IMR-90 (cell line): ENCODE data around the gene SMARCD2. TPM values are rescaled to one million over a fixed set of nuclear protein-coding genes. Genes with fewer than 3 reads are reported as not detected.

Experiments
- ATAC-seq: fragments of 200-7000 bp; cut with Tn5 transposase; 2 replicates; pipeline ENCODE4 v1.9.1; 2020; ENCODE audit warnings: low read depth, mild to moderate bottlenecking, moderate library complexity
- BruUV-seq: library from RNA; stranded (reverse); fragments of 400-500 nt; replicated peaks from 2 replicates; lab custom pipeline; 2021; lab: Mats Ljungman, UMichigan
- CTCF ChIA-PET: fragments of 300-600 bp; formaldehyde crosslinking; extraction: SDS; loops from one replicate; lab custom pipeline; 2021; ENCODE audit warnings: antibody characterized with exemption; lab: Yijun Ruan, JAX
- POLR2A ChIA-PET: fragments of 300-600 bp; sonication (Branson Sonifier 250); formaldehyde crosslinking; loops from one replicate; lab custom pipeline; 2022; ENCODE audit warnings: antibody characterized with exemption; ENCODE audit not compliant: unreplicated experiment; lab: Charles Lee
- DNase-seq: peaks from one replicate; pipeline ENCODE4 v3.0.0; 2013
- H2AFZ ChIP-seq: replicated peaks from 2 replicates; pipeline ENCODE3; 2013; ENCODE audit warnings: low read length, mild to moderate bottlenecking; ENCODE audit not compliant: poor library complexity
- H2AK5ac ChIP-seq: 2 replicates; pipeline ENCODE4 v1.6.1; 2013; ENCODE audit warnings: low read depth, low read length, inconsistent platforms
- H2AK9ac ChIP-seq: replicated peaks from 2 replicates; pipeline ENCODE3; 2013; ENCODE audit warnings: mild to moderate bottlenecking, low read depth, low read length, moderate library complexity; ENCODE audit not compliant: poor library complexity
- H2BK120ac ChIP-seq: 2 replicates; pipeline ENCODE4 v1.6.1; 2013; ENCODE audit warnings: low read depth, low read length, inconsistent platforms
- H2BK15ac ChIP-seq: 3 replicates; pipeline ENCODE4 v1.6.1; 2013; ENCODE audit warnings: low read depth, low read length, inconsistent platforms
- H2BK20ac ChIP-seq: 2 replicates; pipeline ENCODE4 v1.6.1; 2013; ENCODE audit warnings: low read depth, mild to moderate bottlenecking, inconsistent platforms, low read length, moderate library complexity
- H2BK5ac ChIP-seq: 2 replicates; pipeline ENCODE4 v1.6.1; 2013; ENCODE audit warnings: mild to moderate bottlenecking, low read depth, low read length, inconsistent platforms; ENCODE audit not compliant: poor library complexity, severe bottlenecking
- H3K14ac ChIP-seq: replicated peaks from 2 replicates; pipeline ENCODE4 v1.6.1; 2013; ENCODE audit warnings: low read depth, low read length, inconsistent platforms
- H3K18ac ChIP-seq: 2 replicates; pipeline ENCODE4 v1.6.1; 2013; ENCODE audit warnings: low read depth, low read length, control low read depth
- H3K23ac ChIP-seq: 2 replicates; pipeline ENCODE4 v1.6.1; 2013; ENCODE audit warnings: low read depth, low read length, inconsistent platforms
- H3K27ac ChIP-seq: 2 replicates; pipeline ENCODE4 v1.5.1; 2013; ENCODE audit warnings: mild to moderate bottlenecking, control low read depth, low read length; ENCODE audit not compliant: insufficient read depth
- H3K27me3 ChIP-seq: 2 replicates; pipeline ENCODE4 v1.6.1; 2013; ENCODE audit warnings: low read length; ENCODE audit not compliant: control insufficient read depth, insufficient read depth
- H3K36me3 ChIP-seq: 2 replicates; pipeline ENCODE4 v1.6.1; 2013; ENCODE audit warnings: low read length, mixed read lengths; ENCODE audit not compliant: control insufficient read depth, insufficient read depth
- H3K4ac ChIP-seq: 2 replicates; pipeline ENCODE4 v1.6.1; 2013; ENCODE audit warnings: low read depth, low read length, inconsistent platforms
- H3K4me1 ChIP-seq: 2 replicates; pipeline ENCODE4 v1.6.1; 2013; ENCODE audit warnings: low read length, mixed read lengths; ENCODE audit not compliant: control insufficient read depth, insufficient read depth
- H3K4me2 ChIP-seq: 2 replicates; pipeline ENCODE4 v1.6.1; 2013; ENCODE audit warnings: low read depth, mild to moderate bottlenecking, control low read depth, low read length, moderate library complexity
- H3K4me3 ChIP-seq: 2 replicates; pipeline ENCODE4 v1.5.1; 2013; ENCODE audit warnings: low read depth, mild to moderate bottlenecking, control low read depth, low read length, moderate library complexity; ENCODE audit not compliant: insufficient read depth
- H3K56ac ChIP-seq: 2 replicates; pipeline ENCODE4 v1.6.1; 2013; ENCODE audit warnings: low read length, inconsistent platforms; ENCODE audit not compliant: insufficient read depth; ENCODE audit errors: extremely low read depth
- H3K79me1 ChIP-seq, 2 experiments: 2 replicates each; pipeline ENCODE4 v1.6.1; 2013; ENCODE audit warnings: low read length in 2 of 2, inconsistent platforms in 1 of 2, low read depth in 1 of 2
- H3K9ac ChIP-seq: 2 replicates; pipeline ENCODE4 v1.6.1; 2013; ENCODE audit warnings: low read depth, low read length, control low read depth
- H3K9me1 ChIP-seq: 2 replicates; pipeline ENCODE4 v1.6.1; 2013; ENCODE audit warnings: low read length, inconsistent platforms; ENCODE audit not compliant: insufficient read depth
- H3K9me3 ChIP-seq: 2 replicates; pipeline ENCODE4 v1.6.1; 2013; ENCODE audit warnings: low read length; ENCODE audit not compliant: control insufficient read depth, insufficient read depth
- H4K20me1 ChIP-seq: 2 replicates; pipeline ENCODE4 v1.6.1; 2013; ENCODE audit warnings: low read length, inconsistent platforms; ENCODE audit not compliant: insufficient read depth
- H4K5ac ChIP-seq: 2 replicates; pipeline ENCODE4 v1.6.1; 2013; ENCODE audit warnings: mild to moderate bottlenecking, low read depth, low read length, control low read depth
- H4K8ac ChIP-seq, 2 experiments: 2 replicates each; pipeline ENCODE4 v1.6.1; 2013; ENCODE audit warnings: low read depth in 2 of 2, low read length in 2 of 2, control low read depth in 1 of 2, inconsistent platforms in 1 of 2
- H4K91ac ChIP-seq: 2 replicates; pipeline ENCODE4 v1.6.1; 2013; ENCODE audit warnings: low read depth, low read length, inconsistent platforms; ENCODE audit not compliant: insufficient read depth
- BHLHE40 ChIP-seq: fragments of 150-350 bp; IDR thresholded peaks from 2 replicates; pipeline ENCODE4 v1.6.1; 2016; ENCODE audit warnings: mild to moderate bottlenecking, low read depth, low read length
- CEBPB ChIP-seq: IDR thresholded peaks from 2 replicates; pipeline ENCODE4 v1.6.1; 2012; ENCODE audit warnings: low read depth, low read length, improper control_type of control experiment
- FOS ChIP-seq: fragments of 150-350 bp; IDR thresholded peaks from 2 replicates; pipeline ENCODE4 v1.6.1; 2016; ENCODE audit warnings: low read depth, low read length
- MAFK ChIP-seq: IDR thresholded peaks from 2 replicates; pipeline ENCODE4 v1.6.1; 2012; ENCODE audit warnings: low read depth, low read length, improper control_type of control experiment
- MAZ ChIP-seq: IDR thresholded peaks from 2 replicates; pipeline ENCODE4 v1.6.1; 2012; ENCODE audit warnings: low read depth, mild to moderate bottlenecking, low read length, improper control_type of control experiment, moderate library complexity, borderline replicate concordance
- MXI1 ChIP-seq: IDR thresholded peaks from 2 replicates; pipeline ENCODE4 v1.6.1; 2012; ENCODE audit warnings: low read depth, mild to moderate bottlenecking, low read length, moderate library complexity, borderline replicate concordance
- NFE2L2 ChIP-seq: fragments of 150-350 bp; IDR thresholded peaks from 2 replicates; pipeline ENCODE4 v1.6.1; 2016; ENCODE audit warnings: low read depth, mild to moderate bottlenecking, low read length
- POLR2A ChIP-seq: IDR thresholded peaks from 2 replicates; pipeline ENCODE4 v1.6.1; 2012; ENCODE audit warnings: mild to moderate bottlenecking, low read depth, low read length
- RCOR1 ChIP-seq: IDR thresholded peaks from 2 replicates; pipeline ENCODE4 v1.6.1; 2012; ENCODE audit warnings: mild to moderate bottlenecking, low read length, improper control_type of control experiment; ENCODE audit not compliant: insufficient replicate concordance
- RFX5 ChIP-seq: IDR thresholded peaks from 2 replicates; pipeline ENCODE4 v1.8.0; 2012; ENCODE audit warnings: low read depth, mild to moderate bottlenecking, low read length, moderate library complexity
- SMC3 ChIP-seq: fragments of 150-350 bp; IDR thresholded peaks from 2 replicates; pipeline ENCODE4 v1.6.1; 2016; ENCODE audit warnings: low read depth, mild to moderate bottlenecking, antibody characterized with exemption, low read length, moderate library complexity
- WGBS, 2 experiments: methylation state at CpG; one replicate each; pipeline versions ENCODE4 v1.1.5 to v1.1.7; 2013; ENCODE audit warnings: missing lambda C conversion rate in 2 of 2; ENCODE audit not compliant: insufficient read length in 1 of 2; ENCODE audit errors: extremely low coverage in 2 of 2; 5-methylcytosine and 5-hydroxymethylcytosine counted together
- dilution Hi-C: fragments of 300-500 bp; cut with HindIII; formaldehyde crosslinking; loops from one replicate; pipeline ENCODE4 v1.14.3; 2018; ENCODE audit warnings: low sequenced_read_pairs; ENCODE audit not compliant: unreplicated experiment
- in situ Hi-C: fragments of 300-500 bp; cut with MboI; formaldehyde crosslinking; loops from 3 replicates; pipeline ENCODE4 v1.14.3; 2019; ENCODE audit warnings: low sequenced_read_pairs, inconsistent platforms, mixed read lengths
- intact Hi-C: fragments of 100-400 bp; cut with micrococcal nuclease; formaldehyde crosslinking; loops from 2 replicates; pipeline ENCODE4 v1.10.0; 2022
- polyA plus RNA-seq, 3 experiments: library from polyadenylated mRNA; depleted of rRNA; stranded (reverse); fragments of >200 nt; gene quantifications; 2 replicates each; pipeline ENCODE4 v1.2.3, GENCODE V29; 2012; ENCODE audit warnings: low replicate concordance in 1 of 3
- total RNA-seq: library from RNA; depleted of rRNA; stranded (reverse); fragments of >200 nt; gene quantifications from 2 replicates; pipeline ENCODE4 v1.2.3, GENCODE V29; 2012
- TF ChIP-seq, protein P1 (sequence below): conservative IDR thresholded peaks from 2 replicates; pipeline ENCODE4 v1.5.1; 2012; ENCODE audit warnings: mild to moderate bottlenecking, low read depth, low read length, improper control_type of control experiment
- TF ChIP-seq, protein P2 (sequence below): fragments of 150-350 bp; IDR thresholded peaks from 2 replicates; pipeline ENCODE4 v1.6.1; 2017; ENCODE audit warnings: mild to moderate bottlenecking, antibody characterized with exemption, low read length, low read depth
- TF ChIP-seq, protein P3 (sequence below): fragments of 150-350 bp; IDR thresholded peaks from 2 replicates; pipeline ENCODE4 v1.6.1; 2016; ENCODE audit warnings: low read depth, mild to moderate bottlenecking, low read length, moderate library complexity, borderline replicate concordance

The SMARCD2 gene
- total and polyA plus RNA-seq, 2 of the 4 experiments (the other 2 are of a cell fraction): 56.9 to 91.2 TPM

DNA sequence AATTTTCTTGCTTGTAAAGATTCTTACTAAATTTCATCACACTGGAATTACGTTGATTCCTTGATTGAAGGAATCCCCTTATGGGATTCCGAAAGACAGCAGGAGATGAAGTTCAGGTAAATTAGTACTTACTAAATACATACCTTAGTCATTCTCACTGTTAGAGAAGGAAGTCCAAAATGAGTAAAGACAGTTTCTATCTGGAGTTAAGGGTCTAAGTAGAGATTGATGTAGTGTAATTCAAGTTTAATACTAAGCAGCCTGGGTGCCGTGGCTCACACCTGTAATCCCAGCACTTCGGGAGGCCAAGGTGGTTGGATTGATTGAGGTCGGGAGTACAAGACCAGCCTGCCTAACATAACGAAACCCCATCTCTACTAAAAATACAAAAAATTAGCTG lies 59.0 kb downstream of the SMARCD2 start:
- Histone ChIP-seq H3K27me3 (no peaks in the 10 kb centered on the region), H2BK15ac (no peak overlapping the region), H3K9me1 (peaks cover 15% of the 10 kb centered on the region), H3K56ac (no peak overlapping the region), H4K91ac (no peak overlapping the region), H2AK9ac (no peak overlapping the region), H3K79me1 (peaks cover 13 to 72% of the 10 kb centered on the region in 2 experiments; a peak in 3 of 4 replicates), H3K14ac (no peak overlapping the region), H2BK20ac (no peak overlapping the region), H3K4me1 (peaks cover 8% of the 10 kb centered on the region; the same call in 1 of the 2 replicates), H2AFZ (no peak overlapping the region), H3K4ac (no peak overlapping the region), H4K8ac (no peak overlapping the region), H4K20me1 (peaks cover 90% of the 10 kb centered on the region), H3K9me3 (no peaks in the 10 kb centered on the region), H3K27ac (no peak overlapping the region), H2BK5ac (no peak overlapping the region), H2BK120ac (no peak overlapping the region), H3K4me2 (no peak overlapping the region), H3K4me3 (no peak overlapping the region), H3K9ac (no peak overlapping the region), H3K23ac (no peak overlapping the region), H3K36me3 (peaks cover 23% of the 10 kb centered on the region), H2AK5ac (no peak overlapping the region), H4K5ac (no peak overlapping the region), H3K18ac (no peak overlapping the region)
- DNase-seq (no peak), ATAC-seq (no peak)
- in situ Hi-C loops (no loop called here), intact Hi-C loops (no loop called here), dilution Hi-C loops (no loop called here)
- no peak for TF ChIP-seq MAFK
- TF ChIP-seq BHLHE40: no peak
- TF ChIP-seq FOS: no peak
- no peak for TF ChIP-seq MXI1
- TF ChIP-seq, protein P1, sequence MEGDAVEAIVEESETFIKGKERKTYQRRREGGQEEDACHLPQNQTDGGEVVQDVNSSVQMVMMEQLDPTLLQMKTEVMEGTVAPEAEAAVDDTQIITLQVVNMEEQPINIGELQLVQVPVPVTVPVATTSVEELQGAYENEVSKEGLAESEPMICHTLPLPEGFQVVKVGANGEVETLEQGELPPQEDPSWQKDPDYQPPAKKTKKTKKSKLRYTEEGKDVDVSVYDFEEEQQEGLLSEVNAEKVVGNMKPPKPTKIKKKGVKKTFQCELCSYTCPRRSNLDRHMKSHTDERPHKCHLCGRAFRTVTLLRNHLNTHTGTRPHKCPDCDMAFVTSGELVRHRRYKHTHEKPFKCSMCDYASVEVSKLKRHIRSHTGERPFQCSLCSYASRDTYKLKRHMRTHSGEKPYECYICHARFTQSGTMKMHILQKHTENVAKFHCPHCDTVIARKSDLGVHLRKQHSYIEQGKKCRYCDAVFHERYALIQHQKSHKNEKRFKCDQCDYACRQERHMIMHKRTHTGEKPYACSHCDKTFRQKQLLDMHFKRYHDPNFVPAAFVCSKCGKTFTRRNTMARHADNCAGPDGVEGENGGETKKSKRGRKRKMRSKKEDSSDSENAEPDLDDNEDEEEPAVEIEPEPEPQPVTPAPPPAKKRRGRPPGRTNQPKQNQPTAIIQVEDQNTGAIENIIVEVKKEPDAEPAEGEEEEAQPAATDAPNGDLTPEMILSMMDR: no peak
- TF ChIP-seq POLR2A: no peak
- no peak for TF ChIP-seq RFX5
- no peak for TF ChIP-seq MAZ
- no peak for TF ChIP-seq NFE2L2
- TF ChIP-seq, protein P2, sequence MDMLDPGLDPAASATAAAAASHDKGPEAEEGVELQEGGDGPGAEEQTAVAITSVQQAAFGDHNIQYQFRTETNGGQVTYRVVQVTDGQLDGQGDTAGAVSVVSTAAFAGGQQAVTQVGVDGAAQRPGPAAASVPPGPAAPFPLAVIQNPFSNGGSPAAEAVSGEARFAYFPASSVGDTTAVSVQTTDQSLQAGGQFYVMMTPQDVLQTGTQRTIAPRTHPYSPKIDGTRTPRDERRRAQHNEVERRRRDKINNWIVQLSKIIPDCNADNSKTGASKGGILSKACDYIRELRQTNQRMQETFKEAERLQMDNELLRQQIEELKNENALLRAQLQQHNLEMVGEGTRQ: no peak
- TF ChIP-seq RCOR1: no peak
- no peak for TF ChIP-seq SMC3
- no peak for TF ChIP-seq CEBPB
- TF ChIP-seq, protein P3, sequence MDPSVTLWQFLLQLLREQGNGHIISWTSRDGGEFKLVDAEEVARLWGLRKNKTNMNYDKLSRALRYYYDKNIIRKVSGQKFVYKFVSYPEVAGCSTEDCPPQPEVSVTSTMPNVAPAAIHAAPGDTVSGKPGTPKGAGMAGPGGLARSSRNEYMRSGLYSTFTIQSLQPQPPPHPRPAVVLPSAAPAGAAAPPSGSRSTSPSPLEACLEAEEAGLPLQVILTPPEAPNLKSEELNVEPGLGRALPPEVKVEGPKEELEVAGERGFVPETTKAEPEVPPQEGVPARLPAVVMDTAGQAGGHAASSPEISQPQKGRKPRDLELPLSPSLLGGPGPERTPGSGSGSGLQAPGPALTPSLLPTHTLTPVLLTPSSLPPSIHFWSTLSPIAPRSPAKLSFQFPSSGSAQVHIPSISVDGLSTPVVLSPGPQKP: no peak
- ChIA-PET POLR2A (interaction anchor here (1.0 kb wide), 1 partner anchor 10 kb away, joined by 3 read pairs; the partner anchor contains the start of genes CCDC47 and DDX42), CTCF (no interaction called here)
- no TSS peak for BruUV-seq
- WGBS, 2 experiments: 77% methylated on average over 3 of the region's 6 CpGs; no CpG with 5 or more reads in 1 of the 2 experiments
